HCT116 (cell line): Measurements from ENCODE around the gene EEF1AKMT4. TPM values are rescaled to one million over a fixed set of nuclear protein-coding genes. Genes with fewer than 3 reads are reported as not detected.

Source experiments
- ATAC-seq: fragments of 200-7000 bp; cut with Tn5 transposase; 2 replicates; pipeline ENCODE4 v1.9.1; 2020; ENCODE audit warnings: mild to moderate bottlenecking, moderate library complexity
- BruUV-seq: library from RNA; stranded (reverse); fragments of 400-500 nt; replicated peaks from 2 replicates; lab custom pipeline; 2021; lab: Mats Ljungman, UMichigan
- CTCF ChIA-PET: fragments of 300-600 bp; sonication (Branson Sonifier 250); formaldehyde crosslinking; loops from one replicate; lab custom pipeline; 2021; ENCODE audit warnings: antibody characterized with exemption; lab: Charles Lee
- POLR2A ChIA-PET: fragments of 300-600, 350-600 bp; sonication (Branson Sonifier 250); formaldehyde crosslinking; loops from one replicate; lab custom pipeline; 2021; ENCODE audit warnings: antibody characterized with exemption; lab: Charles Lee
- RAD21 ChIA-PET, 2 experiments: fragments of 300-600 bp; sonication (Branson Sonifier 250); formaldehyde crosslinking; loops; one replicate each; lab custom pipeline; 2023; ENCODE audit warnings: low total read pairs in 2 of 2; ENCODE audit not compliant: uncharacterized antibody in 2 of 2, unreplicated experiment in 2 of 2, low non-redundant PET in 1 of 2; lab: Charles Lee
- DNase-seq: peaks from one replicate; pipeline ENCODE4 v3.0.0-alpha.2; 2010; ENCODE audit warnings: low read depth, low spot score
- H2AFZ ChIP-seq: fragments of 200-600 bp; shearing (Covaris generic), sonication (generic); 2 replicates; pipeline ENCODE4 v1.6.1; 2017; ENCODE audit warnings: low read depth, mixed run types, mixed read lengths, antibody characterized with exemption, low read length; ENCODE audit not compliant: poor library complexity, severe bottlenecking
- H3K27ac ChIP-seq: 2 replicates; pipeline ENCODE4 v1.5.1; 2012; ENCODE audit warnings: low read depth, low read length
- H3K27me3 ChIP-seq: fragments of 200-600 bp; sonication (generic); 2 replicates; pipeline ENCODE4 v1.6.1; 2016; ENCODE audit warnings: mixed run types, low read length, mixed read lengths; ENCODE audit not compliant: insufficient read depth
- H3K36me3 ChIP-seq, 2 experiments: fragments of 200-500 bp in 1 of 2; fragments of 200-600 bp in 1 of 2; sonication (Bioruptor generic) in 1 of 2; sonication (generic) in 1 of 2; 2 replicates each; pipeline versions ENCODE4 v1.5.1 to v1.6.1; 2014 to 2016; ENCODE audit warnings: low read length in 2 of 2, inconsistent platforms in 1 of 2, mixed read lengths in 1 of 2, mixed run types in 1 of 2; ENCODE audit not compliant: insufficient read depth in 2 of 2, control insufficient read depth in 1 of 2
- H3K4me1 ChIP-seq, 2 experiments: fragments of 200-600 bp in 1 of 2; sonication (generic) in 1 of 2; 2 replicates each; pipeline versions ENCODE4 v1.5.1 to v1.6.1; 2012 to 2017; ENCODE audit warnings: low read length in 2 of 2, inconsistent platforms in 1 of 2, mild to moderate bottlenecking in 1 of 2, mixed read lengths in 1 of 2, mixed run types in 1 of 2, moderate library complexity in 1 of 2; ENCODE audit not compliant: insufficient read depth in 2 of 2, control insufficient read depth in 1 of 2
- H3K4me2 ChIP-seq: fragments of 200-600 bp; sonication (generic); 2 replicates; pipeline ENCODE4 v1.6.1; 2017; ENCODE audit warnings: mixed run types, low read length, mixed read lengths
- H3K4me3 ChIP-seq, 2 experiments: fragments of 200-600 bp in 1 of 2; sonication (generic) in 1 of 2; replicated peaks in 1 of 2; 2 replicates each; pipeline ENCODE4 v1.5.1; 2011 to 2016; ENCODE audit warnings: low read length in 2 of 2, control low read depth in 1 of 2, low read depth in 1 of 2, mild to moderate bottlenecking in 1 of 2, mixed read lengths in 1 of 2, mixed run types in 1 of 2
- H3K79me2 ChIP-seq: fragments of 200-600 bp; sonication (generic); 2 replicates; pipeline ENCODE4 v1.6.1; 2017; ENCODE audit warnings: mild to moderate bottlenecking, mixed run types, low read length, moderate library complexity, mixed read lengths; ENCODE audit not compliant: insufficient read depth
- H3K9ac ChIP-seq: fragments of 200-600 bp; sonication (generic); 2 replicates; pipeline ENCODE4 v1.6.1; 2016; ENCODE audit warnings: low read length, mixed read lengths
- H3K9me2 ChIP-seq: fragments of 200-600 bp; sonication (generic), shearing (Covaris generic); 2 replicates; pipeline ENCODE4 v1.6.1; 2017; ENCODE audit warnings: mixed run types, mild to moderate bottlenecking, moderate library complexity; ENCODE audit not compliant: insufficient read depth
- H3K9me3 ChIP-seq, 2 experiments: fragments of 200-500 bp in 1 of 2; fragments of 200-600 bp in 1 of 2; sonication (Bioruptor generic) in 1 of 2; sonication (generic) in 1 of 2; 2 replicates each; pipeline ENCODE4 v1.6.1; 2014 to 2017; ENCODE audit warnings: low read length in 2 of 2, mixed read lengths in 2 of 2, inconsistent platforms in 1 of 2, low read depth in 1 of 2, mild to moderate bottlenecking in 1 of 2, mixed run types in 1 of 2, moderate library complexity in 1 of 2; ENCODE audit not compliant: control insufficient read depth in 1 of 2, insufficient read depth in 1 of 2
- H4K20me1 ChIP-seq: fragments of 200-600 bp; sonication (generic), shearing (Covaris generic); 2 replicates; pipeline ENCODE4 v1.6.1; 2017; ENCODE audit warnings: mixed run types, mild to moderate bottlenecking, moderate library complexity; ENCODE audit not compliant: insufficient read depth
- CBX3 ChIP-seq: IDR thresholded peaks from 2 replicates; pipeline ENCODE4 v1.6.1; 2012; ENCODE audit warnings: low read depth
- CEBPB ChIP-seq: IDR thresholded peaks from 2 replicates; pipeline ENCODE4 v1.6.1; 2012; ENCODE audit warnings: low read depth
- JUND ChIP-seq: IDR thresholded peaks from 2 replicates; pipeline ENCODE4 v1.6.1; 2012
- REST ChIP-seq: IDR thresholded peaks from 2 replicates; pipeline ENCODE4 v1.6.1; 2012; ENCODE audit warnings: low read depth
- SRF ChIP-seq: IDR thresholded peaks from 2 replicates; pipeline ENCODE4 v1.6.1; 2012; ENCODE audit warnings: low read depth
- ZFX ChIP-seq: fragments of 450-650 bp; IDR thresholded peaks from 2 replicates; pipeline ENCODE4 v1.6.1; 2017
- intact Hi-C: fragments of 100-400 bp; cut with micrococcal nuclease; formaldehyde crosslinking; loops from 2 replicates; pipeline ENCODE4 v1.10.0; 2022
- total RNA-seq: library from RNA; stranded (reverse); gene quantifications from one replicate; pipeline ENCODE4 v1.2.1, GENCODE V29; 2021; ENCODE audit not compliant: unreplicated experiment
- TF ChIP-seq, protein P1 (sequence below): IDR thresholded peaks from 2 replicates; pipeline ENCODE4 v1.6.1; 2012
- TF ChIP-seq, protein P2 (sequence below): IDR thresholded peaks from 2 replicates; pipeline ENCODE4 v1.6.1; 2012
- TF ChIP-seq, protein P3 (sequence below): IDR thresholded peaks from 2 replicates; pipeline ENCODE4 v1.6.1; 2011; ENCODE audit warnings: mild to moderate bottlenecking, low read length, moderate library complexity; ENCODE audit not compliant: insufficient replicate concordance; ENCODE audit errors: extremely low read depth
- TF ChIP-seq, protein P4 (sequence below), 3 experiments: fragments of 200-600 bp in 1 of 3; sonication (generic) in 1 of 3; IDR thresholded peaks in 2 of 3; conservative IDR thresholded peaks in 1 of 3; 2 replicates each; pipeline ENCODE4 v1.5.1; 2012 to 2017; ENCODE audit warnings: low read depth in 2 of 3, low read length in 2 of 3, antibody characterized with exemption in 1 of 3, borderline replicate concordance in 1 of 3, control low read depth in 1 of 3, mild to moderate bottlenecking in 1 of 3, mixed read lengths in 1 of 3, mixed run types in 1 of 3, moderate library complexity in 1 of 3; ENCODE audit not compliant: insufficient read depth in 1 of 3

Gene EEF1AKMT4
- total RNA-seq, 1 experiment from 2014 or later = 10.5 TPM

DNA sequence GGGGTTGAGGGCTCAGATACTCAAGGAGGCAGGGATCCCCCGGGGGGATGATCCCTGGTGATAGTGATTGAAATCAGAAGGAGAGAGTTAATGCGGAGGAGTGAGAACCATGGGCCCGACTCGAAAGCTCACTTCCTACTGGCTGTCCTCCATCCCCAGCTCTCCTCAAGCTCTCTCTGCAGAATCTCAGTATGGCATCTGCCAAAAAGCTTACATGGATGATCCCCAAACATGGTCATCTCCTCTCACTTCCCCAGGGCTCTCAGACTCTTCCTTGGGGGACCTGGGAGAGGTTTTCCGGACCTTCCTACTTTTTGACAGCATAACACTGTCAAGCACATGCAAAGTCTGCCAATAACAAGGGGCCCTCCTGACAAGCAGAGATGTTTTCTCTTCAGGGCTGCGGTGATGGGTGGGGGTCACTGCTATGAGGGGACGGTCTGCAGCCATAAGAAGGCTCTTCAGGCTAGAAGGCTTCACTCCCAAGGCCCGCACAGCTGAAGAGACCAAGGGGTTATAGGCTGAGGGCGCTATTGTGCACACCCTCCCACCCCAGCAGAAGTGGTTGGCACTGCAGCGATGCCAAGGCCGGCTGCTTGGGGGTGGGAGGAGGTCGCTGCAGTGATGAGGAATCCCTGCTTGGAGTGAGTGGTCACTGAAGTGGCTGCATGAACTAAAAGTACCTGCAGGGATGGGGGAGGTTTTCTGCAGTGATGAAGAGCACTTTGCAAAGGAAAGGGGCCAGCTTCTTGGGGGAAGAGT lies 20.9 kb upstream of the EEF1AKMT4 start:
- ChIA-PET CTCF (interaction anchor here (1.0 to 2.7 kb wide), 10 partner anchors 9 to 70 kb away, joined by 3 to 12 read pairs (median 6); partner anchors contain the start of gene ABCF3), RAD21 (interaction anchor here (0.5 kb wide), 2 partner anchors 31 to 60 kb away, joined by 3 to 8 read pairs; no protein-coding TSS in a partner anchor), POLR2A (interaction anchor here (1.3 to 1.4 kb wide), 2 partner anchors 18 to 54 kb away, joined by 3 read pairs; partner anchors contain the start of gene AP2M1)
- H3K9me2 ChIP-seq = no peaks in the 10 kb centered on the region
- H3K9me3 ChIP-seq = no peaks in the 10 kb centered on the region
- peaks cover 0 to 18% of the 10 kb centered on the region in 2 experiments; a peak in 3 of 4 replicates for H3K4me1 ChIP-seq
- no TSS peak for BruUV-seq
- no peak for DNase-seq
- no peaks in the 10 kb centered on the region for H3K27me3 ChIP-seq
- no peaks in the 10 kb centered on the region for H3K79me2 ChIP-seq
- TF ChIP-seq, protein P1, sequence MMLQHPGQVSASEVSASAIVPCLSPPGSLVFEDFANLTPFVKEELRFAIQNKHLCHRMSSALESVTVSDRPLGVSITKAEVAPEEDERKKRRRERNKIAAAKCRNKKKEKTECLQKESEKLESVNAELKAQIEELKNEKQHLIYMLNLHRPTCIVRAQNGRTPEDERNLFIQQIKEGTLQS = no peak
- TF ChIP-seq REST (no peak), JUND (no peak), SRF (no peak), ZFX (no peak), CEBPB (no peak), CBX3 (no peak)
- TF ChIP-seq, protein P2, sequence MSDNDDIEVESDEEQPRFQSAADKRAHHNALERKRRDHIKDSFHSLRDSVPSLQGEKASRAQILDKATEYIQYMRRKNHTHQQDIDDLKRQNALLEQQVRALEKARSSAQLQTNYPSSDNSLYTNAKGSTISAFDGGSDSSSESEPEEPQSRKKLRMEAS = no peak
- TF ChIP-seq, protein P3, sequence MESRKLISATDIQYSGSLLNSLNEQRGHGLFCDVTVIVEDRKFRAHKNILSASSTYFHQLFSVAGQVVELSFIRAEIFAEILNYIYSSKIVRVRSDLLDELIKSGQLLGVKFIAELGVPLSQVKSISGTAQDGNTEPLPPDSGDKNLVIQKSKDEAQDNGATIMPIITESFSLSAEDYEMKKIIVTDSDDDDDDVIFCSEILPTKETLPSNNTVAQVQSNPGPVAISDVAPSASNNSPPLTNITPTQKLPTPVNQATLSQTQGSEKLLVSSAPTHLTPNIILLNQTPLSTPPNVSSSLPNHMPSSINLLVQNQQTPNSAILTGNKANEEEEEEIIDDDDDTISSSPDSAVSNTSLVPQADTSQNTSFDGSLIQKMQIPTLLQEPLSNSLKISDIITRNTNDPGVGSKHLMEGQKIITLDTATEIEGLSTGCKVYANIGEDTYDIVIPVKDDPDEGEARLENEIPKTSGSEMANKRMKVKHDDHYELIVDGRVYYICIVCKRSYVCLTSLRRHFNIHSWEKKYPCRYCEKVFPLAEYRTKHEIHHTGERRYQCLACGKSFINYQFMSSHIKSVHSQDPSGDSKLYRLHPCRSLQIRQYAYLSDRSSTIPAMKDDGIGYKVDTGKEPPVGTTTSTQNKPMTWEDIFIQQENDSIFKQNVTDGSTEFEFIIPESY = no peak
- TF ChIP-seq, protein P4, sequence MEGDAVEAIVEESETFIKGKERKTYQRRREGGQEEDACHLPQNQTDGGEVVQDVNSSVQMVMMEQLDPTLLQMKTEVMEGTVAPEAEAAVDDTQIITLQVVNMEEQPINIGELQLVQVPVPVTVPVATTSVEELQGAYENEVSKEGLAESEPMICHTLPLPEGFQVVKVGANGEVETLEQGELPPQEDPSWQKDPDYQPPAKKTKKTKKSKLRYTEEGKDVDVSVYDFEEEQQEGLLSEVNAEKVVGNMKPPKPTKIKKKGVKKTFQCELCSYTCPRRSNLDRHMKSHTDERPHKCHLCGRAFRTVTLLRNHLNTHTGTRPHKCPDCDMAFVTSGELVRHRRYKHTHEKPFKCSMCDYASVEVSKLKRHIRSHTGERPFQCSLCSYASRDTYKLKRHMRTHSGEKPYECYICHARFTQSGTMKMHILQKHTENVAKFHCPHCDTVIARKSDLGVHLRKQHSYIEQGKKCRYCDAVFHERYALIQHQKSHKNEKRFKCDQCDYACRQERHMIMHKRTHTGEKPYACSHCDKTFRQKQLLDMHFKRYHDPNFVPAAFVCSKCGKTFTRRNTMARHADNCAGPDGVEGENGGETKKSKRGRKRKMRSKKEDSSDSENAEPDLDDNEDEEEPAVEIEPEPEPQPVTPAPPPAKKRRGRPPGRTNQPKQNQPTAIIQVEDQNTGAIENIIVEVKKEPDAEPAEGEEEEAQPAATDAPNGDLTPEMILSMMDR (IDR thresholded peaks at IDR 0.05 in 2 of 3, conservative IDR thresholded peaks at IDR 0.05 in 1 of 3; ENCODE audit: borderline replicate concordance in 1 of 3, insufficient read depth in 1 of 3, low read depth in 2 of 3, low read length in 2 of 3) = no peak
- no peaks in the 10 kb centered on the region for H4K20me1 ChIP-seq
- peak overlapping the region; percentile 97 for H3K4me2 ChIP-seq
- no peak overlapping the region for H2AFZ ChIP-seq
- intact Hi-C loops = no loop called here
- no peaks in the 10 kb centered on the region for H3K36me3 ChIP-seq
- no peak overlapping the region for H3K9ac ChIP-seq
- H3K4me3 ChIP-seq = peak overlapping the region; percentile 38 to 73
- no peak for ATAC-seq
- no peak overlapping the region for H3K27ac ChIP-seq
